Keratinocyte (primary cell): ENCODE measurements around the gene CACNA2D2. TPM values are rescaled to one million over a fixed set of nuclear protein-coding genes. Genes with fewer than 3 reads are reported as not detected.

ENCODE experiments used
- DNase-seq: peaks from one replicate; pipeline ENCODE4 v3.0.0-alpha.2; 2011; ENCODE audit warnings: low read depth, missing footprints, low spot score
- FAIRE-seq: peaks from 2 replicates; lab custom pipeline; 2011; peaks lifted over from hg19 to GRCh38; lab: Jason Lieb, UNC
- H2AFZ ChIP-seq: 2 replicates; pipeline ENCODE4 v1.6.0; 2012; ENCODE audit warnings: low read length, control low read depth, inconsistent platforms; ENCODE audit not compliant: control insufficient read depth
- H3K27ac ChIP-seq: 2 replicates; pipeline ENCODE4 v1.5.1; 2011; ENCODE audit warnings: low read length; ENCODE audit not compliant: control insufficient read depth, insufficient read depth
- H3K27me3 ChIP-seq: 3 replicates; pipeline ENCODE4 v1.6.0; 2011; ENCODE audit warnings: low read length; ENCODE audit not compliant: control insufficient read depth, insufficient read depth; ENCODE audit errors: extremely low read depth
- H3K36me3 ChIP-seq, 2 experiments: 2 replicates in 1 of 2; 3 replicates in 1 of 2; pipeline ENCODE4 v1.5.1; 2011; ENCODE audit warnings: low read length in 2 of 2, mild to moderate bottlenecking in 1 of 2; ENCODE audit not compliant: control insufficient read depth in 2 of 2, insufficient read depth in 2 of 2; ENCODE audit errors: extremely low read depth in 1 of 2
- H3K4me1 ChIP-seq: 3 replicates; pipeline ENCODE4 v1.5.1; 2011; ENCODE audit warnings: low read length; ENCODE audit not compliant: control insufficient read depth, insufficient read depth; ENCODE audit errors: extremely low read depth
- H3K4me2 ChIP-seq: 3 replicates; pipeline ENCODE4 v1.6.0; 2011; ENCODE audit warnings: low read depth, low read length; ENCODE audit not compliant: control insufficient read depth, insufficient read depth; ENCODE audit errors: extremely low read depth
- H3K4me3 ChIP-seq, 3 experiments: fragments of 200-600 bp in 1 of 3; sonication (generic) in 1 of 3; 2 replicates in 2 of 3; 3 replicates in 1 of 3; pipeline ENCODE4 v1.5.1; 2011 to 2016; ENCODE audit warnings: low read length in 3 of 3, mild to moderate bottlenecking in 3 of 3, control low read depth in 2 of 3, inconsistent platforms in 1 of 3, low read depth in 1 of 3, mixed read lengths in 1 of 3, mixed run types in 1 of 3, moderate library complexity in 1 of 3; ENCODE audit not compliant: control insufficient read depth in 2 of 3, insufficient read depth in 2 of 3; ENCODE audit errors: extremely low read depth in 1 of 3
- H3K79me2 ChIP-seq: 2 replicates; pipeline ENCODE4 v1.6.0; 2012; ENCODE audit warnings: low read length; ENCODE audit not compliant: control insufficient read depth, insufficient read depth
- H3K9ac ChIP-seq: 3 replicates; pipeline ENCODE4 v1.6.0; 2011; ENCODE audit warnings: low read length; ENCODE audit not compliant: control insufficient read depth, insufficient read depth; ENCODE audit errors: extremely low read depth
- H3K9me1 ChIP-seq: 3 replicates; pipeline ENCODE4 v1.6.0; 2011; ENCODE audit warnings: low read length; ENCODE audit not compliant: control insufficient read depth, insufficient read depth; ENCODE audit errors: extremely low read depth
- H3K9me3 ChIP-seq: 2 replicates; pipeline ENCODE4 v1.5.1; 2012; ENCODE audit warnings: low read depth, low read length; ENCODE audit not compliant: control insufficient read depth
- H4K20me1 ChIP-seq: 3 replicates; pipeline ENCODE4 v1.6.0; 2011; ENCODE audit warnings: low read length; ENCODE audit not compliant: control insufficient read depth, insufficient read depth; ENCODE audit errors: extremely low read depth
- CTCF ChIP-seq, 3 experiments: IDR thresholded peaks in 1 of 3; conservative IDR thresholded peaks in 1 of 3; optimal IDR thresholded peaks in 1 of 3; 2 replicates in 2 of 3; 3 replicates in 1 of 3; pipeline versions ENCODE3 to v1.5.1; 2011; ENCODE audit warnings: low read length in 3 of 3, mild to moderate bottlenecking in 3 of 3, moderate library complexity in 2 of 3, control low read depth in 1 of 3, inconsistent platforms in 1 of 3; ENCODE audit not compliant: insufficient read depth in 2 of 3; ENCODE audit errors: extremely low read depth in 1 of 3
- EZH2 ChIP-seq: IDR thresholded peaks from one replicate; pipeline ENCODE4 v1.6.1; 2012; ENCODE audit warnings: inconsistent platforms, mild to moderate bottlenecking, low read length, moderate library complexity
- dilution Hi-C: fragments of 300-500 bp; cut with MboI; formaldehyde crosslinking; loops from one replicate; pipeline ENCODE4 v1.7.0; 2020; ENCODE audit warnings: low sequenced_read_pairs; ENCODE audit not compliant: extremely low pct_ligation_motif_present
- polyA plus RNA-seq, 5 experiments: library from polyadenylated mRNA; depleted of rRNA in 3 of 5; stranded (reverse) in 3 of 5; stranded (forward) in 1 of 5; unstranded in 1 of 5; fragments of >200 nt; gene quantifications; 1 replicate in 1 of 5; 2 replicates in 3 of 5; 3 replicates in 1 of 5; pipeline versions ENCODE4 v1.2.1 to v1.2.3, GENCODE V29; 2011 to 2012; ENCODE audit warnings: missing spikeins in 2 of 5, low read depth in 1 of 5, low replicate concordance in 1 of 5

The CACNA2D2 gene
- polyA plus RNA-seq, 1 donor (not counting 4 experiments of a cell fraction or from before 2014, with no cell fraction given) = 0.04 TPM

- H3K9ac ChIP-seq = peak within 1 kb of the TSS; percentile 77
- H3K9me3 ChIP-seq = no peaks in the 10 kb centered on the region
- peak within 1 kb of the TSS; percentile 71 for H3K4me2 ChIP-seq
- H3K79me2 ChIP-seq = peaks cover 24% of the 10 kb centered on the region
- H3K9me1 ChIP-seq = no peaks in the 10 kb centered on the region
- TF ChIP-seq EZH2 = no peak
- TF ChIP-seq CTCF (optimal IDR thresholded peaks at IDR 0.05 in 1 of 3, IDR thresholded peaks at IDR 0.05 in 1 of 3, conservative IDR thresholded peaks at IDR 0.05 in 1 of 3; ENCODE audit: extremely low read depth in 1 of 3, insufficient read depth in 2 of 3, low read length in 3 of 3) = no peak
- H3K27ac ChIP-seq = peak within 1 kb of the TSS; percentile 69
- H4K20me1 ChIP-seq = no peaks in the 10 kb centered on the region
- H3K27me3 ChIP-seq = no peaks in the 10 kb centered on the region
- H3K4me1 ChIP-seq = peaks cover 19% of the 10 kb centered on the region
- dilution Hi-C loops = no loop called here
- H3K36me3 ChIP-seq = peaks cover 20 to 29% of the 10 kb centered on the region in 2 experiments
- peak; percentile 81 for DNase-seq
- peak within 1 kb of the TSS; percentile 97 for H2AFZ ChIP-seq
- FAIRE-seq = peak; percentile 79
- H3K4me3 ChIP-seq = peak within 1 kb of the TSS; percentile 71 to 91 (median 87)
Observed at GRCh38 chr3:50350527-50351322, 152.7 kb downstream of the CACNA2D2 start, which contains the start of the genes CYB561D2 and NPRL2. CYB561D2 (plus strand) TSS chr3:50350862; CDS start chr3:50351434, 572 bp downstream. NPRL2 (minus strand) TSS chr3:50350775; CDS start chr3:50350652, 123 bp downstream.

GRCh38 chr3:50350213-50350526 lies 153.3 kb downstream of the CACNA2D2 start:
- peak overlapping the region; percentile 71 to 91 (median 87) for H3K4me3 ChIP-seq
- H3K9me1 ChIP-seq = no peaks in the 10 kb centered on the region
- FAIRE-seq (no peak), DNase-seq (no peak)
- H3K9me3 ChIP-seq = no peaks in the 10 kb centered on the region
- peaks cover 23% of the 10 kb centered on the region for H3K4me1 ChIP-seq
- TF ChIP-seq CTCF (optimal IDR thresholded peaks at IDR 0.05 in 1 of 3, IDR thresholded peaks at IDR 0.05 in 1 of 3, conservative IDR thresholded peaks at IDR 0.05 in 1 of 3; ENCODE audit: extremely low read depth in 1 of 3, insufficient read depth in 2 of 3, low read length in 3 of 3) = no peak
- TF ChIP-seq EZH2 = no peak
- peaks cover 15 to 26% of the 10 kb centered on the region in 2 experiments for H3K36me3 ChIP-seq
- no peaks in the 10 kb centered on the region for H4K20me1 ChIP-seq
- H3K79me2 ChIP-seq = peaks cover 18% of the 10 kb centered on the region
- peak overlapping the region; percentile 69 for H3K27ac ChIP-seq
- dilution Hi-C loops = no loop called here
- peak overlapping the region; percentile 97 for H2AFZ ChIP-seq
- H3K27me3 ChIP-seq = no peaks in the 10 kb centered on the region
- H3K9ac ChIP-seq = peak overlapping the region; percentile 77
- H3K4me2 ChIP-seq = peak overlapping the region; percentile 71
